Dendritic cell treated with granulocyte-macrophage colony-stimulating factor and Interleukin-4, amounts not matched to agents 40 ng/mL and 50 ng/mL, for 4 days (primary cell): Measurements from ENCODE around the gene NID2.

Experiments used
- H3K27ac Mint-ChIP-seq: one replicate; pipeline ENCODE4 v1.8.0; 2022; ENCODE audit warnings: mild to moderate bottlenecking, mixed read lengths
- H3K27me3 Mint-ChIP-seq: one replicate; pipeline ENCODE4 v1.8.0; 2022; ENCODE audit warnings: mild to moderate bottlenecking, mixed read lengths
- H3K36me3 Mint-ChIP-seq: one replicate; pipeline ENCODE4 v1.8.0; 2022; ENCODE audit warnings: low read depth, mixed read lengths
- H3K4me1 Mint-ChIP-seq: one replicate; pipeline ENCODE4 v1.8.0; 2022; ENCODE audit warnings: low read depth, mixed read lengths
- H3K4me3 Mint-ChIP-seq: one replicate; pipeline ENCODE4 v1.8.0; 2022; ENCODE audit warnings: mild to moderate bottlenecking, moderate library complexity, mixed read lengths
- H3K9me3 Mint-ChIP-seq: one replicate; pipeline ENCODE4 v1.8.0; 2022; ENCODE audit warnings: mixed read lengths
- intact Hi-C: fragments of 100-400 bp; cut with micrococcal nuclease; formaldehyde crosslinking; loops from one replicate; pipeline ENCODE4 v1.15.0; 2022

Gene NID2, protein sequence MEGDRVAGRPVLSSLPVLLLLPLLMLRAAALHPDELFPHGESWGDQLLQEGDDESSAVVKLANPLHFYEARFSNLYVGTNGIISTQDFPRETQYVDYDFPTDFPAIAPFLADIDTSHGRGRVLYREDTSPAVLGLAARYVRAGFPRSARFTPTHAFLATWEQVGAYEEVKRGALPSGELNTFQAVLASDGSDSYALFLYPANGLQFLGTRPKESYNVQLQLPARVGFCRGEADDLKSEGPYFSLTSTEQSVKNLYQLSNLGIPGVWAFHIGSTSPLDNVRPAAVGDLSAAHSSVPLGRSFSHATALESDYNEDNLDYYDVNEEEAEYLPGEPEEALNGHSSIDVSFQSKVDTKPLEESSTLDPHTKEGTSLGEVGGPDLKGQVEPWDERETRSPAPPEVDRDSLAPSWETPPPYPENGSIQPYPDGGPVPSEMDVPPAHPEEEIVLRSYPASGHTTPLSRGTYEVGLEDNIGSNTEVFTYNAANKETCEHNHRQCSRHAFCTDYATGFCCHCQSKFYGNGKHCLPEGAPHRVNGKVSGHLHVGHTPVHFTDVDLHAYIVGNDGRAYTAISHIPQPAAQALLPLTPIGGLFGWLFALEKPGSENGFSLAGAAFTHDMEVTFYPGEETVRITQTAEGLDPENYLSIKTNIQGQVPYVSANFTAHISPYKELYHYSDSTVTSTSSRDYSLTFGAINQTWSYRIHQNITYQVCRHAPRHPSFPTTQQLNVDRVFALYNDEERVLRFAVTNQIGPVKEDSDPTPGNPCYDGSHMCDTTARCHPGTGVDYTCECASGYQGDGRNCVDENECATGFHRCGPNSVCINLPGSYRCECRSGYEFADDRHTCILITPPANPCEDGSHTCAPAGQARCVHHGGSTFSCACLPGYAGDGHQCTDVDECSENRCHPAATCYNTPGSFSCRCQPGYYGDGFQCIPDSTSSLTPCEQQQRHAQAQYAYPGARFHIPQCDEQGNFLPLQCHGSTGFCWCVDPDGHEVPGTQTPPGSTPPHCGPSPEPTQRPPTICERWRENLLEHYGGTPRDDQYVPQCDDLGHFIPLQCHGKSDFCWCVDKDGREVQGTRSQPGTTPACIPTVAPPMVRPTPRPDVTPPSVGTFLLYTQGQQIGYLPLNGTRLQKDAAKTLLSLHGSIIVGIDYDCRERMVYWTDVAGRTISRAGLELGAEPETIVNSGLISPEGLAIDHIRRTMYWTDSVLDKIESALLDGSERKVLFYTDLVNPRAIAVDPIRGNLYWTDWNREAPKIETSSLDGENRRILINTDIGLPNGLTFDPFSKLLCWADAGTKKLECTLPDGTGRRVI (N-terminal part only)

DNA sequence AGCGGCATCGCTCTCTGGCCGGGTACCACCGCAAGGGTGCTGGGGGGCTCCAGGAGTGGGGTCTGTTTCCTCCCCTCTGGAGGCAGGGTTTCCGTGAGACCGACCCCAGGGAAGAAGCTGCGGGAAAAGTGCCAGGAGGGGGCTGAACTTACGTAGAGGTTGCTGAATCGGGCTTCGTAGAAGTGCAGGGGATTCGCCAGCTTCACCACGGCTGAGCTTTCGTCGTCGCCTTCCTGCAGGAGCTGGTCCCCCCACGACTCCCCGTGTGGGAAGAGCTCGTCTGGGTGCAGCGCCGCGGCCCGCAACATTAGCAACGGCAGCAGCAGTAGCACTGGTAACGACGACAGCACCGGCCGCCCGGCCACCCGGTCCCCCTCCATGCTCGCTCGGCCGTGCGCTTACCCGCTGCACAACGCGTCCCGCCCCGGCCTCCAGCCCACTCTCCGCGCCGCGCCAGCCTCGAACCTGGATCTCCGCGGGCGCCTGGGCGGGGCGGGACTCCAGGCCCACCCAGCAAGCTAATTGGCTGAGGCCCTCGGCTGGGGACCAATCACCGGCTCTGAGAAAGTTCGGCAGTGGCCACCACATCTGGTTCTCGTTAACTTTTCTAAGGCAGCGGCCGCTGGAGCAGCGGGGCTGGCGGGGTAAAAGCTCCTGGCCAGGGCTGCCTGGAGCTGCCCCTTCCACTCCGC is at the start of gene NID2:
TSS of gene NID2 (minus strand) at position 445 of the 692 bp plus-strand sequence. CDS start at position 380, 65 bp downstream.
- Mint-ChIP-seq H3K4me3 (no peak within 1 kb of the TSS), H3K27ac (no peak within 1 kb of the TSS), H3K36me3 (no peaks in the 10 kb centered on the region), H3K27me3 (peaks cover 62% of the 10 kb centered on the region), H3K9me3 (no peaks in the 10 kb centered on the region), H3K4me1 (peaks cover 16% of the 10 kb centered on the region)
- intact Hi-C loops: no loop called here

DNA sequence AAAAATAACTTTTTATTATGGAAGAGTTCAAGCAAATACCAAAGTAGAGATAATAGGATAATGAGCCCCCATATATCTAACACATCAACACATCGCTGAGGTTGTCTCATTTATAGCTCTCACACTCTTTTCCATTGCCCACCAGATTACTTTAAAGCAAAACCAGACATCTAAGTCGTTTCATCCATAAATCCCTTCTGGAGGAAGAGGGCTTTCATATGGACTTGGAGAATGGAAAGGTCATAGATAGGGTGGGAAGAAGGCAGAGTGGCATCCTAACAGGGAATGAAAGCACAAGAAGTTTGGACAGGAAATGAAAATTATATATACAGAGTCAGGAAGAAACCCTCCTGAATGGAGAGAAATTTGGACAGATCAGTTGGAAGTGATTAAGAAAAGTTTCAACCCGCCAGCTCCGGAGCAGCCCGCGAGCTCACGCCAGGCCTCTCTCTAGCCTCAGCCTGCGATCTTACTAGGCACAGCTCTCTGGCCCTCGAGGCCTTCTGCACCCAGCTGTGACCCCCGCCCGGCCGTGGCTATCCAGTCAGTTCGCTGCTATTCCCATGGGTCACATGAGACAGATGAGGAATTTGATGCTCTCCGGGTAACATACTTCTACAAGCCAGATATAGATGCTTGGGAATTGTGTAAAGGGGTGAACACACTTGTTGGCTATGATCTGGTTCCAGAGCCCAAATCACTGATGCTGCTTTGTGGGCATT is 48.4 kb upstream of the NID2 start:
- H3K4me3 Mint-ChIP-seq: no peak overlapping the region
- no peaks in the 10 kb centered on the region for H3K9me3 Mint-ChIP-seq
- H3K27me3 Mint-ChIP-seq: no peaks in the 10 kb centered on the region
- H3K4me1 Mint-ChIP-seq: no peaks in the 10 kb centered on the region
- no peak overlapping the region for H3K27ac Mint-ChIP-seq
- intact Hi-C loops: no loop called here
- no peaks in the 10 kb centered on the region for H3K36me3 Mint-ChIP-seq

DNA sequence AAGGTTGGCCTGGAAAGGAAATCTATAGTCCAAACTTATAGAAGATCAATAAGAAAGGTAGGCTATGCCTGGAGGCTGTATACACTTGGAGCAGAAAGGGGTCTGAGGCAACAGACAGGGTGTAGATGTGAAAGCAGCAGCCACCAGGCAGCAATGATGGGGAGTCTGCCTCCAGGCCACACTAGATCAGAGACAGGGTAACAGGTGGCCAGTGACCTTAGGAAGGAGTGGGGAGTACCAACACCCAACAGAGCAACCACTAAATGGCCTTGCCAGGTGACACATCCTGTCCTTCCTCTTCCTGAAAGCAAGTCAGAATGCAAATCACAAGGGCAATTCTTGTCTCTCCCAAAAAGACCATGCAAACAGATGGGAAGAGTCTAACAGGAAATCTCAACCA is 46.4 kb upstream of the NID2 start:
- intact Hi-C loops: no loop called here
- Mint-ChIP-seq H3K4me3 (no peak overlapping the region), H3K27me3 (no peaks in the 10 kb centered on the region), H3K4me1 (no peaks in the 10 kb centered on the region), H3K36me3 (no peaks in the 10 kb centered on the region), H3K9me3 (no peaks in the 10 kb centered on the region), H3K27ac (no peak overlapping the region)

DNA sequence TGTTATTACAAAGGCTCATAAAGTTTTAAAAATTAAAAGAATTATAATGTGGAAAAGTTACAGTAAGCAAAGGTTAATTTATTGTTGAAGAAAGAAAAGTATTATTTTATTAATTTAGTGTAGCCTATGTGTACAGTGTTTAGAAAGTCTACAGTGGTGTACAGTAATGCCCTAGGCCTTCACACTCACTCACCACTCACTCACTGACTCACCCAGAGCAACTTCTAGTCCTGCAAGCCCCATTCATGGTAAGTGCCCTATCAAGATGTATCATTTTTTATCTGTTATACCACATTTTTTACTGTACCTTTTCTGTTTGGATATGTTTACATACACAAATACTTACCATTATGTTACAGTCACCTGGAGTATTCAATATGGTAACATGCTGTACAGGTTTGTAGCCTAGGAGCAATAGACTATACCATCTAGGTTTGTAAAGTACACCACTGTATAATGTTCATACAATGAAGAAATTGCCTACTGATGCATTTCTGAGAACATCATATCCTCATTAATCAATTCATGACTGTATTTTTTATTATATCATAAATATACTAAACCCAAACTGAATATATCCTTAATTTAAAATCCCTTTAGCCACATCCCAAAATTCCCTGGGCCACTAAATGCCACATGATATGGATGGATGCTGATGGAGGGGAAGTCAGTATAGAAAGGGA is 43.6 kb upstream of the NID2 start:
- intact Hi-C loops: no loop called here
- Mint-ChIP-seq H3K27ac (no peak overlapping the region), H3K36me3 (no peaks in the 10 kb centered on the region), H3K9me3 (no peaks in the 10 kb centered on the region), H3K4me3 (no peak overlapping the region), H3K4me1 (no peaks in the 10 kb centered on the region), H3K27me3 (no peaks in the 10 kb centered on the region)

DNA sequence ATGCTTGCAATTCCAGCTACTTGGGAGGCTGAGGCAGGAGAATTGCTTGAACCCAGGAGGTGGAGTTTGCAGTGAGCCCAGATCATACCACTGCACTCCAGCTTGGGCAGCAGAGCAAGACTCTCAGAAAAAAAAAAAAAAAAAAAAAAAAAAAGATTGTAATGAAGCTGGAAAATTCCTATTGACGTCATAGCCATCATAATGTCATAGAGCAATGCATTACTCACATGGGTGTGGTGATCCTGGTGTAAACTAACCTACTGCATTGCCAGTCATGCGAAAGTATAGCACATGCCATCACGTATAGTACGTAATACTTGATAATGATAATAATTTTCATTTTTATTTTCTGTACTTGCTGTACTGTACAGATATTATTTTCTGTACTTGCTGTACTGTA is 42.7 kb upstream of the NID2 start:
- no peaks in the 10 kb centered on the region for H3K27me3 Mint-ChIP-seq
- H3K36me3 Mint-ChIP-seq: no peaks in the 10 kb centered on the region
- no peaks in the 10 kb centered on the region for H3K9me3 Mint-ChIP-seq
- intact Hi-C loops: no loop called here
- no peak overlapping the region for H3K4me3 Mint-ChIP-seq
- H3K4me1 Mint-ChIP-seq: no peaks in the 10 kb centered on the region
- no peak overlapping the region for H3K27ac Mint-ChIP-seq

DNA sequence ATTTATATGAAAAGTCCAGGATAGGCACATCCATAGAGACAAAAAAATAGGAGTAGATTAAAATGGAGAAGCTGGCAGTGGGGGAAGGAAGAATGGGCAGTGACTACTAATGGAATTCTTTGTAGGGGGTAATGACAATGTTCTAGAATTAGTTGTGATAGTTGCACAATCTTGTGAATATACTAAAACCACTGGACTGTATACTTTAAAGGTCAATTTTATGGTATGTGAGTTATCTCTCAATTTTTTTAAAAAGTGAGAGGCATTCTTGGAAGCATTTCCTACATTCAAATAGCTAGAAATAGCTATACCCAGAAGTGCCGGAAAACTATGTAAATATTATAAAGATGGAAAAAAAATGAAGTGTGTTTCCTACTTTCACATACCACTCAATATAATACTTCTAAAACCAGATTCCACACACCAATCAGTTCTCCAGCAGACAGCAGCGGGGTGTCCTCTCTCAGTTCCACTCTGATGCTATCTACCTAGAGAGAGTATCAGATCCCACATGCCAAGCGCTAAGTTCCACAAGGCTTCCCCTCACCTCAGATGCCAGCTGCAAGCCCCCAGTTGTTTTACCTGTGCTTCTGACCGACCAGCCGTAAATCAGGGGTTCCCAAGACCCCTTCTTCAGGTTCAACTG is 41.7 kb upstream of the NID2 start:
- Mint-ChIP-seq H3K27ac (no peak overlapping the region), H3K4me3 (no peak overlapping the region), H3K27me3 (no peaks in the 10 kb centered on the region), H3K9me3 (no peaks in the 10 kb centered on the region), H3K36me3 (no peaks in the 10 kb centered on the region), H3K4me1 (no peaks in the 10 kb centered on the region)
- intact Hi-C loops: no loop called here

DNA sequence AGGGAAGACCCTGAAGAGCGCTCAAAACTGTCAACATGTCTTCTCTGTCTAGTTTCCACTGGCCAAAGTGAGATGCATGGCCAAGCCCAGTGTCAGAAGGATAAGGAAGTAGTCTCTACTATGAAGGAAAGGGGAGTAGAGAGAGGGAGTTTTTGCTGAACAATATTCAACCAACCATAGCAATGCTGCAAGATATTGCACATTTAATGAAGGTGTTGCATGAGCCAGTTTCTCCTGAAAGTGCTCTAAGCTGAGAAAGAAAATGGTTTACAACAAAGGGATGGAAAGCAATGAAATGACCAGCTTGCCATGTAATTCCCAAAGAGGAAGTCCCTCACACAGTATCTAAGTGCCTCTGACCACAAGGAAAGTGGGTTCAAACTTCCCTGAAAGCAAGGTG is 40.0 kb upstream of the NID2 start:
- Mint-ChIP-seq H3K36me3 (no peaks in the 10 kb centered on the region), H3K4me1 (no peaks in the 10 kb centered on the region), H3K4me3 (no peak overlapping the region), H3K27ac (no peak overlapping the region), H3K9me3 (no peaks in the 10 kb centered on the region), H3K27me3 (no peaks in the 10 kb centered on the region)
- intact Hi-C loops: no loop called here

DNA sequence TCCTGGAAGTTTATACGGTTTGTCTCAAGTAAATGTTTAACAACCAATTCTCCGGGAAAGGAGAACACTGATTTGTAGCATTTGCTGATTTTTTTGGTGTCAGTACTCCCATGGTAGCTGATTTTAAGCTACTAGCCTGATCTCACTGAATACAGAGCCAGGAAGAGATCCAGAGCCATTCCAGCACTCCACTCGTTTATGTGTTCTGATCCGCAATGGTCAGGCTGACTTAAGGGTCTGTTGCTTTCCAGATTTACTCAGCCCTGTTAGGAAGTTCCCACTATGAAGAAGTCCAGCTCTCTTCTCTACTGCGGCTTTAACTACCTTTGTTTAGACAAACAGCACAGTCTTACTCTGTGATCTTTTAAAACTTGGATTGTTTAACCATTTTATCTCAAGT is 38.0 kb upstream of the NID2 start:
- H3K36me3 Mint-ChIP-seq: no peaks in the 10 kb centered on the region
- H3K4me1 Mint-ChIP-seq: no peaks in the 10 kb centered on the region
- intact Hi-C loops: no loop called here

DNA sequence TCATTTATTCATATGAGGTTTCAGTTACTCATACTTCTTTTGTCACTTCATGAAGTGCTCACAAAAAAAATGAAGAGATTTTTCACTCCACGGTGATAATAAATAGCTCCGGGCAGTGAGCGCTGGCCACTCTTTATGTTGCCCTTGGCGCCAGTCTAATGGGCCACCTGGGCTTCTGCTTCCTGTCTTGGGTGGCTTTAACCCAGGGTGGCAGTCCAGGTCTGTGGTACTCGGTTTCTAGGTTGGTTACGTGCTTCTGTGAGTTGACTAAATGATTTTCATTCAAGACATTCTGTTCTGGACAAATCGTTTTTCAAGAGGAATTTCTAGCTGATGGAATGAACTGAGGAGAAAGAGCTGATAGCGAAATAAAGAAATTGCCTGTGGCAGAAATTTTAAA is 34.6 kb upstream of the NID2 start:
- H3K4me3 Mint-ChIP-seq: no peak overlapping the region
- intact Hi-C loops: no loop called here
- H3K27ac Mint-ChIP-seq: no peak overlapping the region
- no peaks in the 10 kb centered on the region for H3K36me3 Mint-ChIP-seq
- H3K9me3 Mint-ChIP-seq: no peaks in the 10 kb centered on the region
- no peaks in the 10 kb centered on the region for H3K4me1 Mint-ChIP-seq
- no peaks in the 10 kb centered on the region for H3K27me3 Mint-ChIP-seq

More for the DNA sequence above, 38.0 kb upstream of the NID2 start:
- H3K9me3 Mint-ChIP-seq: no peaks in the 10 kb centered on the region
- no peak overlapping the region for H3K27ac Mint-ChIP-seq
- H3K27me3 Mint-ChIP-seq: no peaks in the 10 kb centered on the region
- H3K4me3 Mint-ChIP-seq: no peak overlapping the region

DNA sequence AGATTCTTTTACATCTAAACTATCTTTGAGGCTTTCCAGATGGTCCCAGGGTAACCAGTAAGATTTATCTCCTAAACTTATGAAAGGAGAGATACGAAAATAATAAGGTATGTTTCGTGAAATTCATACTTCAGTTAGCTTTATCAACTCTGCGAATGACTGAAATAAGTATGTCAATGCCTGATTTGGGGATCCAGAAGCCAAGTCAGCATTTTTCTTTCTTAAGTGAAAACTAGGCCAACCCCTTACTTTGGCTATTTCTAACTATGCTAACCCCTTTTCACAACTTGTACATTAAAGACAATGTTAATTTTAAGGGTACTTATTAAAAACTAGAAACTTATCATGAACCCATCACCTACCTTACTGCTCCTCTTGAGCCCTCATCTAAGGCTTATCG is 26.9 kb upstream of the NID2 start:
- Mint-ChIP-seq H3K27me3 (no peaks in the 10 kb centered on the region), H3K36me3 (no peaks in the 10 kb centered on the region), H3K4me1 (no peaks in the 10 kb centered on the region), H3K9me3 (no peaks in the 10 kb centered on the region), H3K27ac (no peak overlapping the region), H3K4me3 (no peak overlapping the region)
- intact Hi-C loops: no loop called here

DNA sequence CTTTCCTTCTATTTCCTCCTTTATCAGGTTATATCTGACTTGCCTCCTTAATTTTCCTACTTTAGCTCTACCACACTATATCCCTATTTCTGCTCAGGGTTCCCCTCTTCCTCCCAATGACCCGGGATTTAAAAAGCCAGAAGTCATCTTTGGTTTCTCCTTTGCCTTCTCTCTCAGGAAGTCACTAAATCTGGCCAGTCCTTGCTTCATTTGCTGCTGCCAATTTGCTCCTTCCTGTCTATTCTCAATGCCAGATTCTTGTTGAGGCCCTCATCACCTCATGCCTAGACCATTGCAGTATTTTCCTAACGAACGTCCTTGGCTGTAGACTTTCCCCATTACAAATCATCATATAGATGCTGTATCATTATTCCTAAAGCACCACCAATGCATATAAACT is 26.5 kb upstream of the NID2 start:
- intact Hi-C loops: no loop called here
- Mint-ChIP-seq H3K27ac (no peak overlapping the region), H3K4me1 (no peaks in the 10 kb centered on the region), H3K27me3 (no peaks in the 10 kb centered on the region), H3K4me3 (no peak overlapping the region), H3K9me3 (no peaks in the 10 kb centered on the region), H3K36me3 (no peaks in the 10 kb centered on the region)

DNA sequence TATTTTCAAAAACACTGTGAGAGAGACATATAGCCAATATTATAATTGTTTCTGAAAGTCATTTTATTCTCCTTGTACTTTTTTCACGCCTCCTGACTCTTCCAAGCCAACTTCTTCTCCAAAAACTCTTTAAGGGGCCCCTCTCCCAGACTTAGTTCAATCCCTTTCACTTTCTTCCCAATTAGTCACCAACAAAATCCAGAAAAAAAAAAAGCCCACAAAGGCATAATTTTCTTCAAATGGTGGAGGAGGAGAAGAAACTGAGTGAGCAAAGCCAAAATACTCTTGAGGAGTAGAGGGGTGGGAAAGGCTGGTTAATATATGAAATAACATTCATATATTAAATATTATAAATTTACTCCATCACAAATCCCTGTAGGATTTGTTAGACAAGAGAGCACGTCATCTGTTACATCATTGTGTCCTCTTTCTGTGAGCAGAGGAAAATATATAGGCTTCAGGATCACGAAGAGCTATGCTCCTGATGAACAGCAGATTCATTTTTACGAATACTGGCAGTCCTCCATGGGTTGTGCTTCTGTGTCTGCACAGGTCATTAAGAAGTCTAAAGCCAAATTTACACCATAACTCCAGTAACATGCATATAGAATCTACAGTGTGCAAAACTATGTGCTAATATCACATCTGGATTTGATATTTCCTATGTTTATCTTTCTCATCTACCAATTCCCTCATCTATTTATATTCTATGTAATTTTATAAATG is 25.9 kb upstream of the NID2 start:
- intact Hi-C loops: no loop called here
- H3K27ac Mint-ChIP-seq: no peak overlapping the region
- no peak overlapping the region for H3K4me3 Mint-ChIP-seq
- no peaks in the 10 kb centered on the region for H3K9me3 Mint-ChIP-seq
- H3K4me1 Mint-ChIP-seq: no peaks in the 10 kb centered on the region
- H3K27me3 Mint-ChIP-seq: no peaks in the 10 kb centered on the region
- H3K36me3 Mint-ChIP-seq: no peaks in the 10 kb centered on the region
